Activated CD4-positive, alpha-beta T cell treated with anti-CD3 and anti-CD28 coated beads, Interleukin-2, amount 50 U/mL, for 48 hours (primary cell): ENCODE measurements around the gene DPH6.

Experiments
- DNase-seq, 2 experiments: peaks; one replicate each; pipeline ENCODE4 v3.0.0-alpha.2; 2020

Gene DPH6

DNA sequence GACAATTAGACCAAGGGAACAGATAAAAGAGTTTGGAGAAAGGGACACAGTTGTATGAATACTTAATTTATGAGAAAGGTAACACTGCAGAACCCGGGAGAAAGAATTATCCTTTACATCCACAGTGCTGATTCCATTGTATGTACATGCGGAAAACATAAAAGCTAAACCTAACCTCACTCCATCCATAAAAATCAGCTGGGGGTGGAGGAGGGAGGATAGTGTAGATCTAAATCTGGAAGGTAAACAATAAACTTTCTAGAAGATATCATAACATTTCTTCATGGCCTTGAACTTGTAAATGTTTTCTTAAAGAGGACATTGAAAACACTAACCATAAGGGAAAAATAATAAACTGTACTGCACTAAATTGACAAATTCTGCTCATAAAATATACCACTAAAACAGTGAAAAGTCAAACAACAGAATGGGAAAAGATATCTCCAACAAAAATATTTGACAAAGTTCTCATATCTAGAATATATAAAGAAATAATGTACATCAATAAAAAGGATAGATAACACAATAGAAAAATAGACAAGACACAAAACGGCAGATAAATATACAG lies 220.5 kb downstream of the DPH6 start:
- no peak for DNase-seq

GRCh38 chr15:35323141-35323540 lies 222.8 kb downstream of the DPH6 start:
- no peak for DNase-seq

DNA sequence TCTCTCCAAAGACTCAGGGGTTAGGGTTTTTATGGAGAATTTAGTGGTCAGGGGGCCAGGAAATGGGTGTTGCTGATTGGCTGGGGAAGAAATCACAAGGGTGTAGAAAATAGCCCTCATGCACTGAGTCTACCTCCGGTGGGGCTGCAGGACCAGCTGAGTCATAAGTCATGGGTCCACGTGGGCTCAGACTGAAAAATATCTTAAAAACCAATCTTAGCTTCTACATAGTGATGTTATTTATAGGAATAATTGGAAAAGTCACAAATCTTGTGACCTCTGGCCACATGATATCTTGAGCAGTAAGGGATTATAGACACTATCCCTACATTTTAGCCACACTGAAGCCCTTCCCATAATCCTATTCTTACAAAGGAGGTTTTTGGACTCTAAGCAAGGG lies 224.0 kb downstream of the DPH6 start:
- DNase-seq, result no peak

- no peak for DNase-seq
These were observed 225.1 kb downstream of the DPH6 start for GRCh38 chr15:35320911-35321310.
